Measurements from ENCODE around the gene ATP12A.

ATP12A gene

DNA sequence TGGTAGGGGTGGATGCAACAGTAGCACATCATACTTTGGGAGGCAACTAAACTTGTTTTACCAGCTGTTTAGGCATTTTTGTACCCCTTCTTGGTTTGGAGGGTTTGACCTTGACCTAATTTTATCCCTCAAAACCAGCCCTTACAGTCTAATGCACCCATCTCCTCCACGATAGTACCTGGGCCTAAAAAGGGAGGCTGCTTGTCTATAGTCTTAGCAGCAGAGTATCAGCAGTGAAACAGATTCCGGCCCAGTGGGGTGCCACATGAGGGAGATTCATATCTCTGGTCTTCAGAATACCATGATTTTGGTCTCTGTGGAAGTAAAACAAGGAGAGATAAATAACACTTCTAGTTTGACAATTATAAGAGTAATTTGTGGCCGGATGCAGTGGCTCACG, 39.5 kb upstream of the ATP12A start:
- no peak for DNase-seq (ENCODE audit: low read depth)
- TF ChIP-seq, protein P1, sequence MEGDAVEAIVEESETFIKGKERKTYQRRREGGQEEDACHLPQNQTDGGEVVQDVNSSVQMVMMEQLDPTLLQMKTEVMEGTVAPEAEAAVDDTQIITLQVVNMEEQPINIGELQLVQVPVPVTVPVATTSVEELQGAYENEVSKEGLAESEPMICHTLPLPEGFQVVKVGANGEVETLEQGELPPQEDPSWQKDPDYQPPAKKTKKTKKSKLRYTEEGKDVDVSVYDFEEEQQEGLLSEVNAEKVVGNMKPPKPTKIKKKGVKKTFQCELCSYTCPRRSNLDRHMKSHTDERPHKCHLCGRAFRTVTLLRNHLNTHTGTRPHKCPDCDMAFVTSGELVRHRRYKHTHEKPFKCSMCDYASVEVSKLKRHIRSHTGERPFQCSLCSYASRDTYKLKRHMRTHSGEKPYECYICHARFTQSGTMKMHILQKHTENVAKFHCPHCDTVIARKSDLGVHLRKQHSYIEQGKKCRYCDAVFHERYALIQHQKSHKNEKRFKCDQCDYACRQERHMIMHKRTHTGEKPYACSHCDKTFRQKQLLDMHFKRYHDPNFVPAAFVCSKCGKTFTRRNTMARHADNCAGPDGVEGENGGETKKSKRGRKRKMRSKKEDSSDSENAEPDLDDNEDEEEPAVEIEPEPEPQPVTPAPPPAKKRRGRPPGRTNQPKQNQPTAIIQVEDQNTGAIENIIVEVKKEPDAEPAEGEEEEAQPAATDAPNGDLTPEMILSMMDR (conservative IDR thresholded peaks at IDR 0.05; ENCODE audit: low read depth, low read length) = no peak

GRCh38 chr13:24642219-24642618, 38.0 kb upstream of the ATP12A start:
- H3K4me3 ChIP-seq (ENCODE audit: low read length) = no peak overlapping the region
- TF ChIP-seq, protein P1 (conservative IDR thresholded peaks at IDR 0.05; ENCODE audit: low read depth, low read length) = no peak
- DNase-seq (ENCODE audit: low read depth) = no peak

More for the DNA sequence above, 39.5 kb upstream of the ATP12A start:
- H3K4me3 ChIP-seq (ENCODE audit: low read length) = no peak overlapping the region

- H3K4me3 ChIP-seq (ENCODE audit: low read length) = no peak overlapping the region
- TF ChIP-seq, protein P1 (conservative IDR thresholded peaks at IDR 0.05; ENCODE audit: low read depth, low read length) = no peak
- DNase-seq (ENCODE audit: low read depth) = peak; percentile 38
Observed at GRCh38 chr13:24644036-24644435, 36.2 kb upstream of the ATP12A start.

DNA sequence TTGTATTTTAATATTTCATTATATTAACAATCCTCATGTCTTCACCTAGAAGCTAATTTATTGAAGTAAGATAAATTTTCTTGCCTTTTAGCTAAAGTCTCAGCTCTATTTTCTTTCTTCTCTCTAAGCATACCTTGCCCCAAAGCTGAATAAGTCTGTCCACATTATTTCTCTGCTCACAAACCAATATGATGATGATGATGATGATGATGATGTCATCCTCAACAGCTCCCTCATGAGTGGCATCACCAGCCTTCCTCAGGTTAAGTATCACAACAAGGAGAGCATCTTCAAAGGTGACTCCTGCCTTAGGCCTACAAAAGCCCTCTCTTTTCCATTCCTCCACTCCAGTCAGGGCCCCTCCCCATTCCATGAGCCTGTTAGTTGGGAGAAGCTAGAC, 31.9 kb upstream of the ATP12A start:
- TF ChIP-seq, protein P1 (conservative IDR thresholded peaks at IDR 0.05; ENCODE audit: low read depth, low read length) = no peak
- no peak for DNase-seq (ENCODE audit: low read depth)
- no peak overlapping the region for H3K4me3 ChIP-seq (ENCODE audit: low read length)

DNA sequence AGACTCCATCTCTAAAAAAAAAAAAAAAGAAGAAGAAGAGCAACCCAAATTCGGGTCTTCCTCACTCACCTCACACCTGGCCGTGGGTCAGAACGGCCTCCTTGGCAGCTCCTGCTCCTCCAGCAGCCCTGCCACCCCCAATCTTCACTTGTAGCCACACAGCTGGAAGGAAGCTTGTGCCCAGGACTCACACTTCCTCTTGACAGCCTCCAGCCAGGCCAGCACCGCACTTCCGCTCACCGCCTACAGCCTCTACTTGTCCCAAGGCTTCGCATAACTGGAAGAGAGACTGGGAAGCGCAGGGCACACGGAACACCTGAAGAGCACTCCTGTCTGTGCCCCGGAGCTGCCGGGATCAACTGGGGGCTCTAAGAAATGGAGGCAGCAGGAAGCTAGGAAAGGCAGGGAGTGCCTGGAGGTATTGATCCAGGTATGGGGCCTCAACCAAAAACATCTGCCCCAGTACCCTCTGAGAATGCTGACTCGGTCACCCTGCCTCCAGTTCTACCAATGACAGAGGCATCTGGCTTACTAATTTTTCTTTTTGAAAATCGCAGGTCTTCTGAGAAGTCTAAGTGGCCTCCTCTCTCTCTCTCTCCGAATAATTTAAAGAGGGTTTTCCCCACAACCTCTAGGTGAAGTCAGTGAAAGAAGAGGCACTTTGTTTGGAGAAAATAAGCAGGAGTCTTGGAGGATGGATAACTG, 31.1 kb upstream of the ATP12A start:
- no peak for DNase-seq (ENCODE audit: low read depth)
- TF ChIP-seq, protein P1 (conservative IDR thresholded peaks at IDR 0.05; ENCODE audit: low read depth, low read length) = no peak

GRCh38 chr13:24649688-24650043, 30.5 kb upstream of the ATP12A start:
- no peak for DNase-seq (ENCODE audit: low read depth)
- H3K4me3 ChIP-seq (ENCODE audit: low read length) = no peak overlapping the region
- TF ChIP-seq, protein P1 (conservative IDR thresholded peaks at IDR 0.05; ENCODE audit: low read depth, low read length) = no peak

More for the DNA sequence above, 31.1 kb upstream of the ATP12A start:
- H3K4me3 ChIP-seq (ENCODE audit: low read length) = no peak overlapping the region

DNA sequence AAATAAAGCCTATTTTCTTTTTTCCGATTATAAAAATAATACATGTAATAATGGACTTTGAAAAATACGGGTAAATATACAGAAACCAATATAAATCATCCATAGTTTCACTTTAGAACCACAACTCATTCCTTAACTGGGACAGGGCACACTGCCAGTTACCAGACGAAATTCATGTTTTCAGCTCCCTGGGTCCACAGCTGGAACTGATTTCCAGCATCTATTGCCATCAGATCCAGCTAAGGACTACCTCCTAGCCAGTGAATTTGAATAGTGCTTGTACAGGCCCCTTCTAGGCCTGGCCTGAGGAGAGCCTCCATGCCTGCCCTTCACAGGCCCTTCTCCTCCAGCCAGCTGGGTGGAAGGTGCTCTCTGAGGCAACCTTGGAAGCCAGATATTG, 30.0 kb upstream of the ATP12A start:
- no peak for DNase-seq (ENCODE audit: low read depth)
- H3K4me3 ChIP-seq (ENCODE audit: low read length) = no peak overlapping the region
- TF ChIP-seq, protein P1 (conservative IDR thresholded peaks at IDR 0.05; ENCODE audit: low read depth, low read length) = no peak

Data from retinal pigment epithelial cell (primary cell).